Left cardiac atrium (tissue), 4 donors: ENCODE measurements around the gene TARBP1. TPM values are rescaled to one million over a fixed set of nuclear protein-coding genes. Genes with fewer than 3 reads are reported as not detected.
"Not testable (repeated sequence)": the region's sequence is repeated elsewhere in the genome, so short reads cannot be mapped to it uniquely, and the experiment has no call there.

ENCODE experiments used
- ATAC-seq, 2 donors: fragments of 200-7000 bp; cut with Tn5 transposase; one replicate each; pipeline ENCODE4 v1.9.1; 2020; ENCODE audit warnings: mild to moderate bottlenecking in 2 of 2, moderate library complexity in 2 of 2
- DNase-seq: peaks from one replicate; pipeline ENCODE4 v3.0.0-alpha.2; 2020
- intact Hi-C, 2 donors: fragments of 100-400 bp; cut with DNase I; formaldehyde crosslinking; loops; one replicate each; pipeline versions ENCODE4 v1.14.1 to v1.15.1; 2022 to 2023
- total RNA-seq, 2 donors: library from RNA; stranded (reverse); fragmentation: NEBNext Ultra II Directional; extraction: Animal tissue kit (Norgen Biotek cat#: 25700); gene quantifications; one replicate each; pipeline ENCODE4 v1.2.1, GENCODE V29; 2021
- donor health status: DM: no; HTN: yes; CAD: no.
- donor health status: DM: no; HTN: yes; CAD: no; lungs with severe emphysema.
- donor health status: DM: yes; HTN: yes; CAD: no.
- donor health status: Dilated cardiomyopathy.

The TARBP1 gene
- total RNA-seq, 2 donors from 2014 or later = 9.6 to 10.1 TPM

- DNase-seq = no peak
- no peak for ATAC-seq
- intact Hi-C loops = no loop called here
These were observed 28.1 kb upstream of the TARBP1 start for GRCh38 chr1:234507089-234507488.

DNA sequence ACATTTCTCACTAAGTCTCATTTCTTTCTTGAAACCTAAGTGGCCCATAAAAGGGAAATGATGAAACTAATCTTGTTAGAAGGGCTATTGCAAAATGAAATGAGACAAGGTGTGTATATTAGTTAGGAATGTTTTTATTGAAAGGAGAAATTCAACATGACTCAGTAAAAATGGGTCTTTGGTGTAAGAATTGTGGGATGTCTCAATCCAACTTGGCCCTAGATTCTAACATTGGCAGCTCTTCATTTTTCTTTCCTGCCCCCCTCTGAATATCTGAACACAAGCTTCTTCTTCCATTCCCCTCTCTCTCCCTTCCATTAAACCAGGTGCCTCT lies 26.8 kb upstream of the TARBP1 start:
- DNase-seq (no peak), ATAC-seq (no peak)
- intact Hi-C loops = no loop called here

- no peak for DNase-seq
- intact Hi-C loops = no loop called here
- no peak for ATAC-seq
These were observed 26.2 kb upstream of the TARBP1 start for GRCh38 chr1:234504969-234505768.

GRCh38 chr1:234504251-234504650 lies 25.3 kb upstream of the TARBP1 start:
- intact Hi-C loops, DNase-seq, ATAC-seq: not testable (repeated sequence)

DNA sequence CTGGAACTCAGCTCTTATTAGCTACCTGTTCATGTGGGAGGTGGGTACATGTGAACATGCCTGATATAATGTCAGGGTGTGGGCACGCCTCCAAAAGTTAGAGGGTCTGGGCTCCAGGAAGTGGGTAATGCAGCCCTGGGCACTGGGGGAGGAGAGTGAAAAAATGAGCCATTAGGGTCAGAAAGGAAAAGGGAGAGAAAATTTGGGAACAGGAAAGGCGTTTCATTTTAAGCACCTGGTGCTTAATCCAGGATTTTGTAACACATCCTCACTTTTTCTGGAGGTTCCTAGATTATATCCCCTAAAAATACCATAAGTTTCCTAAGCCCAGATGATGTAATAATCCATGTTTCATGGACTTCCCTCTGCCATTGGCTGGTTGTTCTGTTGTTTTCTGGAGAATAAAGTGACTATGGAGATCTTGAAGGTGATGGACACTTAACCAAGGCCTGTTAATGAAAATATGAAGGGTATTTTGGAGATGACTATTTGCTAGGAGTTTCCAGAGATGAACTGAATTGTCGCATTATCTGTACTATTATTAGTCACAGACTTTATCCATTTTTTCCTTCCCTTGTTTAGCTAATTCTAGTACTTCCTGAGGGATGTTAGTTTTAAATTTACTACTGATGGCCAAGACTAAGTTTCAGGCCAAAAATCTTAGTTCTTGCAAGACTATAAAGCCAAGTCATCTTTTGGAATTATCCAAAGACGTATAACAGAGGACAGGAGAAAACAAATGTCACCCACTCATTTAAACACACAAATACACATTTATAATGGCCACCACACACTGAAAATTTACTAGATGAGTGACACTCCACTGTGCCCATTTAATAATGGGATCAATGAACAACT lies 24.4 kb upstream of the TARBP1 start:
- no peak for ATAC-seq
- no peak for DNase-seq
- intact Hi-C loops = no loop called here

DNA sequence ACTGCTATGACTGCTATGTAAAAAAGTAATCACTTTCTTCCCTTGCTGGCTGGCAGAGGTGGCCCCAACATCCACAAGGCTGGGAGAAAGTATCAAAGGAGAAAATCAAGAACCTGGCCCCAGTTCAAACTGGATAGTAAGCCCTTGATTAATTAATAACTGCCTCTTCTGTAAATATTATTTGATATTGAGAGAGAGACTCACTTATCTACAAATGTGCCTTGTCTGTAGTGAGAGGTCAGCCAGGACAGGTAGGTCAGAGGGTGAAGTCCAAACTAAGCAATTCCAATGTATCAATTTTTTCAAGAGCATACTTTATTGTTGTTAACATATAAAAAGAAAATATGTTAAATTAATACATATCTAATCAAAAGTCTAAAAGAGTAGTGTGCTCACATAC lies 23.8 kb upstream of the TARBP1 start:
- intact Hi-C loops = no loop called here
- no peak for DNase-seq

DNA sequence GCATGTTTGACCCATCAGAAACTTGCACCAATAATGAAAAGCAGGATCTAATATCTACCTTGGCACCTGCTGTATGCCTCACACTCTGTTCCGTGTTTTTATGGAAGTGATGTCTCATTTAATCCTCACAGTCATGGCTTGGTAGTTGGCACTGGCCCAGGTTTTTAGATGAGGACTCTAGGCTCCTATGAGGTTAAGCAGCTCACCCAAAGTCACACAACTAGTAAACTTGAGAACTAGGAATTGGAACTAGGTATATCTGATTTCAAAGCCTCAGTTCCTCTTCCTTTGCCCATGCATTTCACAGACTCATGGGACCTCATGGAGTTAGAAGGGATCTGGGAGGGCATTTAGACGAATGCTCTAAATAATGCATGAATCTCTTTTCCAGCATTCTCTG lies 21.3 kb upstream of the TARBP1 start:
- ATAC-seq (no peak), DNase-seq (no peak)
- intact Hi-C loops = no loop called here

More for the DNA sequence above, 23.8 kb upstream of the TARBP1 start:
- ATAC-seq = no peak

DNA sequence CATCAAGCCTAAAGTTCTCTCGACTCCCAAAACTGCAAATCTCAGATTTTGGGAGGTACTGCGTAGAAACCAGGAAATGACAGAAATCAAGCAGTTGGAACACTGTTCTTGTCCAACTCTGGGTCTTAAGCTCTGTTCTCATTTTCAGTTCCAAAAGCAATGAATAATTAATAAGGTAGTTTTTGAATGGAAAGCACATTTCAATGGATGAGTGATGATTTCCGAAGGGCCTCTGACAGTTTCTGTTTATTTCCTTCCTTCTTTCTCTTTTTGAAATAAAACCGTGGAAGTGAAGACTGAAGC lies 20.9 kb upstream of the TARBP1 start:
- intact Hi-C loops = loop anchor here (2.0 to 10.0 kb wide), 5 partner anchors 99 to 587 kb away; no protein-coding TSS in a partner anchor
- ATAC-seq (no peak), DNase-seq (no peak)

- ATAC-seq (peak; percentile 95 to 96), DNase-seq (peak; percentile 92)
- intact Hi-C loops = loop anchor here (2.0 to 10.0 kb wide), 5 partner anchors 99 to 588 kb away; no protein-coding TSS in a partner anchor
These were observed 20.4 kb upstream of the TARBP1 start for GRCh38 chr1:234499119-234499942.

DNA sequence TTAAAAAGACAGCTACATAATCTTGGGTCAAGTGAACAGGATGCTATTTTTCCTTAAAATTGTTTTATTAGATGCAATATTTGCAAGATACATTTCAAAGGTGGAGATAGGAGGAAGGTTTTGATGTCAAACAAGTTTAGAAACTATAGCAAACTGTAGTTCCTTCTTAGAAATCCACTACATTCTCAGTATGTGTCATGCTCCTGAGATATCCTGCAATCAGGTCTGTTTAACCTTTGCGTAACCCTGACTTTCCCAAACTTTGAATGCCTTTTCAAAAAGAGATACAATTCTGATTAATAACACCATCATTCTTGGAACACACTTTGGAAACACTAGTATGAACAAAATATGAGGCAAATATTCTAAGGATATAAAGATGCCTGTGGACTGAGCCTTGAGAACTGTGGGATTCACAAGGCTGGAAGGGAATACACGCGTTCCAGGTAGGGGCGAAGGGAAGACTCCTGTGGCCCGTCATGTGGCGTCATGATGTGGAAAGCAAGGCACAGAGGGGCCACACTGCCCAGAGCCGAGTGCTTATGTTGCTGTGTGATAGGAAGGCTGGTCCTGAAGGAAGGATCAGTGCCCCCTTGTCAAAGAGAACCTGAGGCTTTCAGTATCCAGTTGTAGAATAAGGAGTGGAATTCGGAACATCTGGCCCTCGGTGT lies 19.6 kb upstream of the TARBP1 start:
- peak; percentile 4 to 22 for ATAC-seq
- DNase-seq = no peak
- intact Hi-C loops = loop anchor here (2.0 to 10.0 kb wide), 5 partner anchors 100 to 589 kb away; no protein-coding TSS in a partner anchor

GRCh38 chr1:234497589-234497988 lies 18.6 kb upstream of the TARBP1 start:
- no peak for ATAC-seq
- intact Hi-C loops = loop anchor here (5.0 to 10.0 kb wide), 3 partner anchors 110 to 590 kb away; no protein-coding TSS in a partner anchor
- DNase-seq = no peak

GRCh38 chr1:234495231-234495990 lies 16.4 kb upstream of the TARBP1 start:
- ATAC-seq = no peak
- intact Hi-C loops = loop anchor here (5.0 to 10.0 kb wide), 3 partner anchors 112 to 592 kb away; no protein-coding TSS in a partner anchor

DNA sequence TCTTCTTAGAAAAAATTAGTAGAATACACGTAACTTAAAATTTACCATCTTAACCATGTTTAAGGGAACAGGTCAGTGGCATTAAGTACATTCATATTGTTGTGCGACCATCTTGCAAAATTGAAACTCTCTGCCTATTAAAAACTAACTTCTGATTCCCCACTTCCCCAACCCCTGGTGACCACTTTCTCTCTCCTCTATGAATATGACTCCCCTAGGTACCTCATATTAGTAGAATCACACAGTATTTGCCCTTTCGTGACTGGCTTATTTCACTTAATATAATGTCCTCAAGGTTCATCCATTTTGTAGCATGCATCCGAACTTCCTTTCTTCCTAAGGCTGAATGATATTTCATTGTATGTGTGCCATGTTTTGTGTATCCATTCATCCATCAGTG lies 15.1 kb upstream of the TARBP1 start:
- ATAC-seq = no peak
- no peak for DNase-seq
- intact Hi-C loops = loop anchor here in 1 of 2 donors (10.0 kb wide), 1 partner anchor 231 kb away; no protein-coding TSS in a partner anchor

More at GRCh38 chr1:234495231-234495990, 16.4 kb upstream of the TARBP1 start:
- DNase-seq = no peak

DNA sequence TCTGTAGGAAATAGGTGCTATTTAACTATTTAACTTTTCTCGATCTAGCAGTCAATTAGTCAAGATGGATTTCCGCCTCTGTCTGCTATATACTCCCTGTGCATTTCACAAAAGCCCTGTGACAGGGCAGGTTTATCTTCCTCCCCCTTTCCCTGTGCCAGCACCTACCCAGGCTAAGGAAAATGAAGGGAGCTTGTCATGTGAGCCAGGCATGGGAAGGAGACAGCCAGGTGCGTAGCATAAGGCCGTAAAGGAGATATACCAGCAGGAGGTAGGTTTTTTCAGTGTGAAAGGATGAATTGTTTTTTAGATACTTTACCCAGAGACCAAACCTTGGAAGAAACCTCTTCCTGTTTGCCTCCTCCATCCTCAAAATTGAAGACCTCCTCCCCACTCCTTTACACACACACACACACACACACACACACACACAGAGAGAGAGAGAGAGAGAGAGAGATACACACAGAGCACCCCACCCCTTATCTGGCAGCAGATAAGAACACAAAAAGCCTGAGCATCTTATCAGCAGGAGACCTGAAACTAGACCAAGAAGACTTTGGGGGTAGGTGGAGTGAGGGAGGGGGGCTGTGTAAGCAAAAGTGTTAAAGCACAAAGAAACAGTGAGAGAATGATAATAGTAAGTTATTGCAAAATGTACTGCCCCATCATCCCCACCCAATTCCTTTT lies 12.0 kb upstream of the TARBP1 start:
- DNase-seq = no peak
- no peak for ATAC-seq
- intact Hi-C loops = loop anchor here in 1 of 2 donors (10.0 kb wide), 1 partner anchor 234 kb away; no protein-coding TSS in a partner anchor

DNA sequence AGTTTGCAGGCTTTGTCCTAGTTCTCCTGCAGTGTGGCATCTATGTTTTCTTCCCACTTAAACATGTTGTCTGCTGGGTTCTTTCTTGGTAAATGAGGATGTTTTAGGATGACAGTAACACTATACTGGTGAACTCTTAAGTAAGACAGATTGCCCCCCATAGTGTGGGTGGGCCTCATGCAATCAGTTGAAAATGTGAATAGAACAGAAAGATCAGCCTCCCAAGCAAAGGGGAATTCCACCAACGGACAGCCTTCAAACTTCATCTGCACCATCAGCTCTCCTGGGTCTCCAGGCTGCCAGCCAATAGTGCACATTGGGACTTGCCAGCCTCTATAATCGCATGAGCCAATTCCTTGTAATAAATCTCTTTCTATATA lies 10.7 kb upstream of the TARBP1 start:
- no peak for ATAC-seq
- no peak for DNase-seq
- intact Hi-C loops = loop anchor here (5.0 to 10.0 kb wide), 2 partner anchors 235 to 603 kb away; no protein-coding TSS in a partner anchor

DNA sequence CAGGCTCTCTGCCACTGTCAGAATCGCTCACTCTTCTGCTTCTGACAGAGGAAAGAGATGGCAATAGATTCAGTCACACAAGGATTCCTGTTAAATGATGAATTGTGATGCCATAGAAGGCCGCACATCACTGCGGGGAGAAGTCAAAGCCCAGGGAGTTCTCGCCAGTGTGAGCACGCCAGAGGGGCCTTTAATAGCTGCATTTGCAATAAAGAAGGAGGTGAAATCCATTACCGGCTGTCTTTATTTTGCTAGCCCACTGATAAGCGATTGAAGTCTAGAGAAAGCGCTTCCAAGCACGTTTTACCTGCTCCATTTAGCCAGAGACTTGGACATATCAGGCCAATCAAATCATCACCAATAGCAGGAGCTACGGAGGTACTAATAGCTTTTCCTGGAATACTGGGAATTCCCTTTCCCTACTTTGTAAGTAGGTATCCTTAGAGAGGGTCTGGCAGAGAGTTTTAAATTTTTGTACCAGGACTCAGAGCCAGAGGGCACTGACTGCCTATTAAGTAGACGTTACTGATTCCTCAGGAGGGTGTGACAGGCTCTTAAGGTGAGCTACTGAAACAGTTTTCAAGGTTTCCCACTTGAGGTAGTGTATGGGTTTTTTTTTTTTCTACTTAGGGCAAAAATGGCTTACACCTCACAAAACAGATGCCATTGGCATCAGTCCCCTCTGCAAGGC lies 10.2 kb upstream of the TARBP1 start:
- DNase-seq = no peak
- intact Hi-C loops = loop anchor here in 1 of 2 donors (5.0 kb wide), 1 partner anchor 603 kb away; no protein-coding TSS in a partner anchor

More for the DNA sequence above, 10.2 kb upstream of the TARBP1 start:
- no peak for ATAC-seq
